OCI-LY7 (cell line): ENCODE measurements around the gene SNX19. TPM values are rescaled to one million over a fixed set of nuclear protein-coding genes. Genes with fewer than 3 reads are reported as not detected.

Experiments used
- BruUV-seq: library from RNA; stranded (reverse); fragments of 400-500 nt; replicated peaks from 2 replicates; lab custom pipeline; 2021; lab: Mats Ljungman, UMichigan
- CTCF ChIA-PET: fragments of 300-600 bp; sonication (Branson Sonifier 250); formaldehyde crosslinking; loops from one replicate; lab custom pipeline; 2022; ENCODE audit warnings: antibody characterized with exemption; ENCODE audit not compliant: unreplicated experiment; lab: Charles Lee
- POLR2A ChIA-PET: fragments of 300-600 bp; sonication (Branson Sonifier 250); formaldehyde crosslinking; loops from one replicate; lab custom pipeline; 2022; ENCODE audit warnings: antibody characterized with exemption; lab: Charles Lee
- DNase-seq: peaks from one replicate; pipeline ENCODE4 v3.0.0-alpha.2; 2015; ENCODE audit warnings: low spot score
- H2AFZ ChIP-seq: fragments of 200-600 bp; sonication (generic), shearing (Covaris generic); 2 replicates; pipeline ENCODE4 v1.6.1; 2014; ENCODE audit warnings: mild to moderate bottlenecking, antibody characterized with exemption, low read length, moderate library complexity
- H3K27ac ChIP-seq: fragments of 200-600 bp; sonication (generic); 2 replicates; pipeline ENCODE4 v1.5.1; 2014; ENCODE audit warnings: mixed run types, low read depth, mild to moderate bottlenecking, moderate library complexity, low read length, inconsistent platforms; ENCODE audit not compliant: poor library complexity, severe bottlenecking
- H3K36me3 ChIP-seq: fragments of 200-600 bp; sonication (generic); 2 replicates; pipeline ENCODE4 v1.6.1; 2014; ENCODE audit warnings: mild to moderate bottlenecking, antibody characterized with exemption, low read length, moderate library complexity, mixed read lengths; ENCODE audit not compliant: insufficient read depth
- H3K4me1 ChIP-seq: fragments of 200-600 bp; sonication (generic); 2 replicates; pipeline ENCODE4 v1.5.1; 2014; ENCODE audit warnings: mild to moderate bottlenecking, low read length; ENCODE audit not compliant: insufficient read depth, poor library complexity, severe bottlenecking
- H3K4me2 ChIP-seq: fragments of 200-600 bp; sonication (generic); 2 replicates; pipeline ENCODE4 v1.6.1; 2014; ENCODE audit warnings: mild to moderate bottlenecking, low read length
- H3K4me3 ChIP-seq: fragments of 200-600 bp; sonication (generic); 2 replicates; pipeline ENCODE4 v1.5.1; 2014; ENCODE audit warnings: mild to moderate bottlenecking, low read depth, low read length; ENCODE audit not compliant: poor library complexity, severe bottlenecking
- H3K79me2 ChIP-seq: fragments of 200-600 bp; sonication (generic); 2 replicates; pipeline ENCODE4 v1.6.1; 2016; ENCODE audit warnings: low read depth, mild to moderate bottlenecking, low read length, moderate library complexity, mixed read lengths; ENCODE audit not compliant: insufficient read depth
- H3K9me2 ChIP-seq: fragments of 200-600 bp; sonication (generic); 2 replicates; pipeline ENCODE4 v1.6.1; 2016; ENCODE audit warnings: mild to moderate bottlenecking, low read length, mixed read lengths; ENCODE audit not compliant: insufficient read depth
- H3K9me3 ChIP-seq: fragments of 200-600 bp; sonication (generic); 2 replicates; pipeline ENCODE4 v1.6.1; 2014; ENCODE audit warnings: mild to moderate bottlenecking, mixed run types, low read length, mixed read lengths
- H4K20me1 ChIP-seq: fragments of 200-600 bp; sonication (generic); 2 replicates; pipeline ENCODE4 v1.6.1; 2014; ENCODE audit warnings: mild to moderate bottlenecking, antibody characterized with exemption, low read length, moderate library complexity, mixed read lengths; ENCODE audit not compliant: insufficient read depth
- EZH2phosphoT487 ChIP-seq: fragments of 200-600 bp; sonication (generic); IDR thresholded peaks from 2 replicates; pipeline ENCODE4 v1.6.1; 2018; ENCODE audit warnings: low read depth, borderline replicate concordance, mild to moderate bottlenecking, mixed run types, antibody characterized with exemption, low read length, moderate library complexity, mixed read lengths
- intact Hi-C: fragments of 100-400 bp; cut with micrococcal nuclease; formaldehyde crosslinking; loops from one replicate; pipeline ENCODE4 v1.10.0; 2022; ENCODE audit not compliant: unreplicated experiment
- total RNA-seq, 2 experiments: library from RNA; depleted of rRNA in 1 of 2; stranded (reverse); fragments of >200 nt in 1 of 2; shearing (Covaris generic) in 1 of 2; gene quantifications; 2 replicates each; pipeline ENCODE4 v1.2.3, GENCODE V29; 2014 to 2022
- TF ChIP-seq, protein P1 (sequence below): fragments of 200-600 bp; sonication (generic); conservative IDR thresholded peaks from 2 replicates; pipeline ENCODE4 v1.5.1; 2014; ENCODE audit warnings: mild to moderate bottlenecking, antibody characterized with exemption, low read length, moderate library complexity, mixed read lengths

SNX19 gene
- total RNA-seq, 2 experiments from 2014 or later: 35.0 to 35.8 TPM

DNA sequence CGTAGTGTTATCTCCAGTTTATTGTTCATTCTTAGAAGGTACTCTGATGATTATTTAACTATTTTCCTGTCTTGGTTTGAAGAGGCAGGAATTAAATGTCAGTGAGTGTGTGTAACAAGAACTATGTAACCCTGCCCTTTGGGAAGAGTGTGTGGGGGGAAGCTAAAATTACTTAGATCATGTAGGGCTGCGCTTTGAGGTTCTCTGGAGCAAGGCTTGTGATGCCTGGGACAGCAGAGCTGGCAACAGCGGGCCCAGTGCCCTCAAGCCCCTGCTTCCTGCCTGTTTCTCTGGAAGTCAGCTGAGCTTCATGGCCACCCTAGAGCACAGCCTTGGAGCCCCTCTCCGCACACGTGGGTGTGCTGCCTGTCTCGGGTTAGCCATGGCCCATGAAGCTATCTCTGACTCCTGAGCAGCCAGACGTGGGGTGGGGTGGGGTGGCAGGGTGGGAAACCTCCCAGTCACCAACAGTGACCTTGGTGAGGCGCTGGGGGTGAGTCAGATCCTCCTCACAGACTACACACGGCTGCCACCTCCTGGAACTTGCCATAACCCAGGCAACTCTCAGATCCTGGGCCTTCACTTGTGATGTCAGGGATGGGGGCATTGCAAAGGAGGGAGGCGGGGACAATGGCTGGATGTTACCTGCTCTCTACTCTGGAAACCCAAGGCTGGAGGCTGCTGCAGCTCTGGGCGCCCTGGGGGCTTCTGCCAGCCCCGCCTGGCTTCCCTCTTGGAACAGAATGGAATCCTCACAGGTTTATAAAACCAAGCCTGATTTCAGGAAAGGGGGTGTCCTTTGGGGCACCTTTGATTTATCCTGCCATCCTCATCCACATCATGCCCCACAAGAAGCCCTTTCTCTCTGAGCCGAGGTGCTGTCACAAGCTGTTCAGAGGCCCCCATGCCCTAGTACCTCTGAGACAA is 88.6 kb downstream of the SNX19 start:
- H3K36me3 ChIP-seq: no peaks in the 10 kb centered on the region
- DNase-seq: no peak
- no peaks in the 10 kb centered on the region for H3K79me2 ChIP-seq
- no peaks in the 10 kb centered on the region for H3K9me2 ChIP-seq
- TF ChIP-seq, protein P1, sequence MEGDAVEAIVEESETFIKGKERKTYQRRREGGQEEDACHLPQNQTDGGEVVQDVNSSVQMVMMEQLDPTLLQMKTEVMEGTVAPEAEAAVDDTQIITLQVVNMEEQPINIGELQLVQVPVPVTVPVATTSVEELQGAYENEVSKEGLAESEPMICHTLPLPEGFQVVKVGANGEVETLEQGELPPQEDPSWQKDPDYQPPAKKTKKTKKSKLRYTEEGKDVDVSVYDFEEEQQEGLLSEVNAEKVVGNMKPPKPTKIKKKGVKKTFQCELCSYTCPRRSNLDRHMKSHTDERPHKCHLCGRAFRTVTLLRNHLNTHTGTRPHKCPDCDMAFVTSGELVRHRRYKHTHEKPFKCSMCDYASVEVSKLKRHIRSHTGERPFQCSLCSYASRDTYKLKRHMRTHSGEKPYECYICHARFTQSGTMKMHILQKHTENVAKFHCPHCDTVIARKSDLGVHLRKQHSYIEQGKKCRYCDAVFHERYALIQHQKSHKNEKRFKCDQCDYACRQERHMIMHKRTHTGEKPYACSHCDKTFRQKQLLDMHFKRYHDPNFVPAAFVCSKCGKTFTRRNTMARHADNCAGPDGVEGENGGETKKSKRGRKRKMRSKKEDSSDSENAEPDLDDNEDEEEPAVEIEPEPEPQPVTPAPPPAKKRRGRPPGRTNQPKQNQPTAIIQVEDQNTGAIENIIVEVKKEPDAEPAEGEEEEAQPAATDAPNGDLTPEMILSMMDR: no peak
- no peak for TF ChIP-seq EZH2phosphoT487
- intact Hi-C loops: no loop called here
- no peaks in the 10 kb centered on the region for H4K20me1 ChIP-seq
- CTCF ChIA-PET: no interaction called here
- no peaks in the 10 kb centered on the region for H3K4me1 ChIP-seq
- H3K4me2 ChIP-seq: no peak overlapping the region
- H2AFZ ChIP-seq: no peak overlapping the region
- H3K9me3 ChIP-seq: no peaks in the 10 kb centered on the region
- H3K27ac ChIP-seq: no peak overlapping the region
- no TSS peak for BruUV-seq
- POLR2A ChIA-PET: interaction anchor here (0.5 kb wide), 1 partner anchor 445 kb away, joined by 3 read pairs; no protein-coding TSS in a partner anchor
- no peak overlapping the region for H3K4me3 ChIP-seq

DNA sequence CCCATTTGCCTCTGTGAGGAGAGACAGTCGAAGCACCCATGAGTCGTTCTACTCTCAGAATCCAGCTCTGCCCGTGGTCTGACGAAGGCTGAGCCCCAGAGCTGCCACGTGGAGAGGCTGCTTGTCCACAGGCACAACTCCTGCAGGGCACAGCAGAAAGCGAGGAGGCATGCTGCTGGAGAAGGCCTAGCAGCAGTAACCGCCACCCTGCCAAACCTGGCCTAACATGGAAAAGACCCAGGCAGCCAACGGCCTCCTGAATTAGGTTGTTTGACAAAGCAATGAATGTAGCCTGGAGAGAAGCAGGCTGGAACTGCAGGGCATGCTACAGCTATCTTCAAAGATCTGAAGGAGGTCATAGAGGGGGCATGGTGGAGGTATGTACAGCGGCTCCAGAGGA is 89.7 kb downstream of the SNX19 start:
- POLR2A ChIA-PET: interaction anchor here (0.5 kb wide), 1 partner anchor 452 kb away, joined by 3 read pairs; no protein-coding TSS in a partner anchor
- Histone ChIP-seq H3K4me2 (no peak overlapping the region), H3K4me3 (no peak overlapping the region), H3K4me1 (no peaks in the 10 kb centered on the region), H3K79me2 (no peaks in the 10 kb centered on the region), H3K9me2 (no peaks in the 10 kb centered on the region), H3K9me3 (no peaks in the 10 kb centered on the region), H3K27ac (no peak overlapping the region), H2AFZ (no peak overlapping the region), H4K20me1 (no peaks in the 10 kb centered on the region), H3K36me3 (no peaks in the 10 kb centered on the region)
- CTCF ChIA-PET: no interaction called here
- TF ChIP-seq, protein P1: no peak
- no peak for TF ChIP-seq EZH2phosphoT487
- intact Hi-C loops: no loop called here
- BruUV-seq: no TSS peak
- DNase-seq: no peak

DNA sequence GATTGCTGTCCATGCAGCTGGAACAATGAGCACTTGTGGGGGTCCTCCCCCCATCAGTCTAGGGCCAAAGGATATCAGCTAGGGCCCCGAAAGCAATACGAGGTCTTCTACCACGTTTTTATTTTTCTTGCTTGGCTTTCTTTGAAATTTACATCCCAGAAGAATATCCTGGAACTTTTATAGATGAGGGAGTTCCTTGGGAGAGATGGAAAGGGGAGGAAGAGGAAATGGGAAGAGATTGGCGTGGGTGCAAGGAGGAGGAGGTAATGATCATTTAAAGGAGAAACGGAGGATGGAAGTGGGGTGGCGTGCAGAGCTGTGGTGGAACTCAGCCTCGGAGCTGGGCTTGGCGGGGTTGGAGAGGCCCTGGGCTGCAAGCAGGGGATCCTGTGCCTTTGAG is 90.3 kb downstream of the SNX19 start:
- CTCF ChIA-PET: no interaction called here
- Histone ChIP-seq H2AFZ (no peak overlapping the region), H3K79me2 (no peaks in the 10 kb centered on the region), H3K36me3 (no peaks in the 10 kb centered on the region), H3K27ac (no peak overlapping the region), H3K4me1 (no peaks in the 10 kb centered on the region), H3K9me3 (no peaks in the 10 kb centered on the region), H4K20me1 (no peaks in the 10 kb centered on the region), H3K9me2 (no peaks in the 10 kb centered on the region), H3K4me3 (no peak overlapping the region), H3K4me2 (no peak overlapping the region)
- DNase-seq: no peak
- POLR2A ChIA-PET: no interaction called here
- intact Hi-C loops: no loop called here
- no TSS peak for BruUV-seq
- TF ChIP-seq, protein P1: no peak
- no peak for TF ChIP-seq EZH2phosphoT487
